SH-SY5Y (cell line): Measurements from ENCODE around the gene STUB1.

Source experiments
- GATA2 ChIP-seq: IDR thresholded peaks from 2 replicates; pipeline ENCODE4 v1.6.1; 2011; ENCODE audit warnings: mild to moderate bottlenecking, low read depth, low read length
- GATA3 ChIP-seq: IDR thresholded peaks from 2 replicates; pipeline ENCODE4 v1.6.1; 2011; ENCODE audit warnings: low read depth, mild to moderate bottlenecking, low read length, moderate library complexity

DNA sequence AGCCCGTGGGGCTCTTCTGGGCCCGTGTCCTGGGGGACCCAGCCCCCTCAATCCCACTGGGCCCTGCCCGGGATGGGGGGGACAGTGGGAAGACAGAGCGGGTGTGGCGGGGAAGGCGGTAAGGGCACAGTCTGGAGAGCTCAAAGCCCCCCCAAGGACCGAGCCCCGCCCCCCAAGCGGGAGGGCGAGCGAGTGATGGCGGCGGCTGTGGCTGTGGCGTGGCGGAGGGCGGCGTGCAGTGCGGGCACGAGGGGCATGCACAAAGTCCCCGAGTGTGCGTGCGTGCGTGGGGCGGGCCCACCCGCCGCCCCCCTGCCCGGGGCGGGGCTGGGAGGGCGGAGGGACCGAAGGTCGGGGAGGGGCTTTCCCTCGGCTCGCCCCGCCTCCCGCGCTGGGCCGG, 13.6 kb downstream of the STUB1 start:
- no peak for TF ChIP-seq GATA2
- no peak for TF ChIP-seq GATA3
